ENCODE results near the gene JMJD6.

DNA sequence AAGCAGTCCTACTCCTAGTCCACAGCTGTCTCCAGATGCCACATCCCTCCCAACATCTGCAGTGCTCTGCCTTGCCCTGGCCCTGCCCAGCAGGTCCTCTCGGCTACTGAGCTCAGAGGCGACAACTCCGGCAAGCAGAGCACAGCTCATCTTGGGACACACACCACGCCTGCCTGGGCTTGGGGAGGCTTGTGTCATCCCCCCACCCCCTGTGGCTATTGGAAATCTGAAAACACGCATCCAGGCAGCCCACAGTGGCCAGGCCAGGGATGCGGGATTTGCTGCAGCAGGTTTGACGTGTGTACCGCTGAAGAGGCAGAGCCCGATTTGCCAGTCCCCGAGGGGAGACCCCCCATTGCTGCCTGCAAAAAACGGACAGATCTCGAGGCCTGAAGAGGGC, 41.0 kb downstream of the JMJD6 start:
- TF ChIP-seq TCF7L2 (IDR thresholded peaks at IDR 0.05; ENCODE audit: low read depth, low read length): no peak
- TF ChIP-seq, protein P1, sequence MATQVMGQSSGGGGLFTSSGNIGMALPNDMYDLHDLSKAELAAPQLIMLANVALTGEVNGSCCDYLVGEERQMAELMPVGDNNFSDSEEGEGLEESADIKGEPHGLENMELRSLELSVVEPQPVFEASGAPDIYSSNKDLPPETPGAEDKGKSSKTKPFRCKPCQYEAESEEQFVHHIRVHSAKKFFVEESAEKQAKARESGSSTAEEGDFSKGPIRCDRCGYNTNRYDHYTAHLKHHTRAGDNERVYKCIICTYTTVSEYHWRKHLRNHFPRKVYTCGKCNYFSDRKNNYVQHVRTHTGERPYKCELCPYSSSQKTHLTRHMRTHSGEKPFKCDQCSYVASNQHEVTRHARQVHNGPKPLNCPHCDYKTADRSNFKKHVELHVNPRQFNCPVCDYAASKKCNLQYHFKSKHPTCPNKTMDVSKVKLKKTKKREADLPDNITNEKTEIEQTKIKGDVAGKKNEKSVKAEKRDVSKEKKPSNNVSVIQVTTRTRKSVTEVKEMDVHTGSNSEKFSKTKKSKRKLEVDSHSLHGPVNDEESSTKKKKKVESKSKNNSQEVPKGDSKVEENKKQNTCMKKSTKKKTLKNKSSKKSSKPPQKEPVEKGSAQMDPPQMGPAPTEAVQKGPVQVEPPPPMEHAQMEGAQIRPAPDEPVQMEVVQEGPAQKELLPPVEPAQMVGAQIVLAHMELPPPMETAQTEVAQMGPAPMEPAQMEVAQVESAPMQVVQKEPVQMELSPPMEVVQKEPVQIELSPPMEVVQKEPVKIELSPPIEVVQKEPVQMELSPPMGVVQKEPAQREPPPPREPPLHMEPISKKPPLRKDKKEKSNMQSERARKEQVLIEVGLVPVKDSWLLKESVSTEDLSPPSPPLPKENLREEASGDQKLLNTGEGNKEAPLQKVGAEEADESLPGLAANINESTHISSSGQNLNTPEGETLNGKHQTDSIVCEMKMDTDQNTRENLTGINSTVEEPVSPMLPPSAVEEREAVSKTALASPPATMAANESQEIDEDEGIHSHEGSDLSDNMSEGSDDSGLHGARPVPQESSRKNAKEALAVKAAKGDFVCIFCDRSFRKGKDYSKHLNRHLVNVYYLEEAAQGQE (IDR thresholded peaks at IDR 0.05; ENCODE audit: insufficient read depth in 1 of 2, low read depth in 2 of 2, low read length in 1 of 2): no peak
- no peak for TF ChIP-seq CTCF (IDR thresholded peaks at IDR 0.05)
- TF ChIP-seq POLR2AphosphoS5 (IDR thresholded peaks at IDR 0.05; ENCODE audit: low read depth, low read length): no peak
- no peak for TF ChIP-seq SIN3A (IDR thresholded peaks at IDR 0.05; ENCODE audit: borderline replicate concordance, insufficient read depth, low read depth, low read length)
